Superior temporal gyrus (tissue), 1 donor: ENCODE measurements around the gene MFRP.

Experiments used
- DNase-seq: peaks from one replicate; pipeline ENCODE4 v3.0.0-alpha.2; 2016; ENCODE audit errors: extremely low spot score

MFRP gene

DNA sequence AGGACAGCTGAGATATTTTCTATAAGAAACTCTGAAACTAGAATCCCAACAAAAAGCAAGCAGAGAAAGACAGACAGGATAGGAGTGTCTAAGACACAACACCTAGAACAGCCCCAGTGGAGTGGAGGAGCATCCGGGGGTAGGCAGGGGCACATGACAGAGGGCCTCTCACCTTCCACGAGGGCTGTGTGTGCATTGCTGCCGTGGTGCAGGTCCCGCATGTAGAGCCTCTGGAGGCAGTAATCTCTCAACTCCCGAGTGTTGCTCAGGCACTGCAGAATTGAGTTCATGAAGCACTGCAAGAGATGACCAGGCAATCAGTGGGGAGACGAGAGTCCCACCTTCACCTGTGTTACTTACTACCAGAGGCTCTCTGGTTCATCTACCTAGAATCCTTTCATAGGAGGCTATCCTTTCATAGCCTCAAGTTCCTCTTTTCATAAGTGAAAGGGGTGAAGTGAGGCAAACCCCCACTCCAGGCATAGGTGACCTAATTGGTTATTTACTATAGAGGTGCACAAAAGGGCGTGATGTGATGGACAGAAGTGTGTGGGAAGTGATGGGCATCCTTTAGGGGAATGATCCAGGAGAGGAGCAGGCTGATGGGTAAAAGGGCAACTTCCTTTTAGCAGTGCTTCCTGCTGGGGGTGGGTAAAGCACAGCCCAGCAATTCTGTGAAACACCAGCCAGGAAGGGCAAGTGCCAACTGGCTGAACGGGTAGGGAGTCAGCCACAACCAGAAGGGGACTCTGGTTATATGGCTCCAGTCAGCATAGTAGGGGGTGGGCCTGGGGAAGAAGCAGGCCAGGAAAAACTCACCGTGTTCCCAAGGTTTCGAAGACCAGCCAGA, 13.1 kb upstream of the MFRP start:
- no peak for DNase-seq

DNA sequence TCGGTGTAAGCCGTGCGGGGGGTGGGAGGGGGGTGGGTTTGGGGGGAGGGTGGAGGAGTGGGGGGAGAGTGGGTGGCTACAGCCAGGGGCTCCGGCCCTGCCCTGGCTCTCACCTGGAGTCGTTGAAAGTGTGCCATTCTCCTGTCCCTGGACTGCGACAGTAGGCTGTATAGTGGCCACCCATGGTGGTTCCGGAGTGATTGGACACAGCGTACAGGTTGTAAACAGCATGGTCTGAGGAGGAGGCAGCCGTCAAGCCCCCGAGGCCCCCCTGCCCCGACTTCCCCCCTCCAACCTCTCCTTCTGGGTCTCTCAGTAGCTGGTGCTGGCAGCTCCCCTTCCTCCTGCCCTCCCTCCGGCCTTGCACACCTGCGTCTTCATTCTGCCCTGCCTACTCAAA, 10.6 kb upstream of the MFRP start:
- no peak for DNase-seq

DNA sequence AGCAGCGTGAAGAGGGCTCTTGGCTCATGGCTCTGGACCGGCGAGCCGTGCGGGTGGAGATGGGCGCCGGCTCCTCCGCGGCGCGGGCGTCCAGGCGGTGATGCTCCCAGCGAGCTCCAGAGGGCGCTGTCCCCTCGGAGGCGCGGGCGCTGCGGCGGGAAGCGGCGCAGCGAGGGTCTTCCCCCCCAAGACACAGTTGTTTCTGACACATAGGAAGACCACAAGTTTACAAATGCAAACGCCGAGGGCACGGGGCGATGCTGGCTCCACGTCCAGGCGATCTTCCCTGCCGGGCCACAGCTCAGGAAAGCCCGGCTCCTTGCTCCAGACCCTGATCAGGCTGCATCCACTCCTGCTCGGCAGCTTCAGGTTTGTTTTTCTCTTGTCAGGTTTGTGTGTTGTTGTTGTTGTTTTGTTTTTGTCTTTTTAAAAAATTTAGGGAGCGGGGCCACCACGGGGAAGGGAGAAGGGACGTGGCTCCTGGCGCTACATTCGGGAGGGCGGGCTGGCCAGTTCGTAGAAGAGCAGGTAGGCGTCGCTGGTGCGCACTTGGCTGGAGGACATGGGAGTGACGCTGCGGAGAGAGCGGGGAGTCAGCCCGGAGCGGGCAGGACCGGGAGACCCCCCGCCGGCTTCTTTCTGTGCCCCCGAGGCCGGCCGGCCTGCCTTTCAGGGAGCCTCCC, 10.0 kb upstream of the MFRP start:
- peak; percentile 78 for DNase-seq

DNA sequence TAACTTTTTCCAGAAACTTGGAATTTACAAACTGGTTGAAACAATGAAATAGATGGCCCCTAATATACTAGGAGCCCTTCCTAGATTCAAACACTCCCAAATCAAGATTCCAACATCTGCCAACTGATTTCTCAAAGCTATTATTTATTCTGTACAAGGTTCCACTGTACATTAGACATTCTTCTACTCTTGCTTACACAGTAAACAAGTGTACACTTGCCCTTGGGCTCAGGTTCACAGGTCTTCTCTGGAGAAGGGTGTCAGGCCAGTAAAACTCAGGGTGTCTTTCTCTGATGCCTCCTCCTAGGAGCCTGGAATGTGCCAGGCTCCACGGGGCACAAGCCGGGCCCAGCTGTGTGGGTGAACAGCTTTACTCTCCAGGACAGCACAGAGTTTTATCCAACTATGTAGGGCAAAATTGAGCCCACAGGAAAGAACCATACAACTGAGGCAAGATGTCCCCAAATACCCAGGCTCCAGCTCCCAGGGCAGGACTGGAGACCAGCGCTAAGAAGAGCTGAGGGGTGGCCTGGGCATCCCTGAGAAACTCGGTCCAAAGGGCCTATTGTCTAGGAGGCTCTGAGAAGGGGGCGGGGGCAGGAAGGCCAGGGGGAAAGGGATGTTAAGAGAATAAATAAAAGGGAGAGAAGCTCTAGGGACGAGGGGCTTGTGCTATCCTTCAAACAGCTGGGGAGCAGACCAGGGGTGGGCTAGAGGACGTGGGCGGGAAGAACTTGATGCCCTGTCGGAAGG, 8.8 kb upstream of the MFRP start:
- no peak for DNase-seq

DNA sequence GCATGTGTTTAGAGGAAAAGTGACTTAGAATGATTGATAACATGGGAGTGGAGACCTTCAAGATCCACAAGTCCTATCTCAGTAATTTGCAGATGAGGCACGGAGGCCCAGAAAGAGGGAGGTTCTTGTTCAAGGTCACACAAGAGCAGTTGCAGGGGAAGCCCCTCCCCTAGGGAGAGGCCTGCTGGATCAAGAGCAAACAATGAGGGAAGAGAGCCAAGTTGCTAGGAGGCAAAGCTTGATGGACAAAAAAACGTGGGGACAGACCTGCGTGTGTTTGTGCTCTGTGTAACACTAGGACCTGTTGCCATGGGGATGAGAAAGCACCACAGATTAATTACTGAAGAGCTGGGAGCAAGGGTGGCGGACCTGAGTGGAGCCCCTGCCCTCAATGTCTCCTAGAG, 6.4 kb upstream of the MFRP start:
- peak; percentile 59 for DNase-seq

DNA sequence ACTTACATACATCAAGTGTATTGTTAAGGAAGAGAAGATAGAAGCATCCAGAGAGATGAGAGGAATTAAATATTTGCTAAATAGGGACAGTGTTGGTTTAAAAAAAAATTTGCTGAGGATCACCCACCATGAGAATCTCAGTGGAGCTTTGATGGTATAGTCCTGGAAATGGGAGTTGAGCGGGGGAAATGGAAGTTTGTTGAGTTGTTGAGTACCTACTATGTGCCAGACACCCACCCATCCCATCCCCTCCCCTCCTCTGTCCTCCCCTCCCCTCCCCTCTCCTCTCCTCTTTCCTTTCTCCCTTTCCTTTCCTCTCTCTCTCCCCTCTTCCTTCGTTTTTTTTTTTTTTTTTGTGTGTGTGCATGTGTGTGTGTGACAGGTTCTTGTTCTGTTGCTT, 4.7 kb upstream of the MFRP start:
- DNase-seq = no peak

DNA sequence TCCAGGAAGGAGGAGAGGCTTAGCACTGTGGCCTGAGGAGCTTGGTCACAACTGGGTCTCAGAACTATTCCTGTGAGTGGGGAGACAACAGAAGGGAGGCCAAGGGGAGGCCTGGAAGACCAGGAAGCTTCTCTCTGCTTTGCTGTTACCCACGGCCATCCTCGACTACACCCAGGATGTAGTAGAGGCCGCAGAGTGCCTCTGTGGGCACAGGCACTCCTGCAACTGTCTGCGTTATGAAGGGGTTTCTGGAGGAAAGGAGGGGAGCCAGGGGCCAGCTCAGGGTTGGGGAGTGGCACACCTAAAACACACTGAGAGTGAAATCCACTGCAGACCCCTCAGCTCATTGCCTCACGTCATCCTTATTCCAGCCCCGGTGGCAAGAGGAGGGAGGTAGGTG, 3.8 kb upstream of the MFRP start:
- DNase-seq = no peak

DNA sequence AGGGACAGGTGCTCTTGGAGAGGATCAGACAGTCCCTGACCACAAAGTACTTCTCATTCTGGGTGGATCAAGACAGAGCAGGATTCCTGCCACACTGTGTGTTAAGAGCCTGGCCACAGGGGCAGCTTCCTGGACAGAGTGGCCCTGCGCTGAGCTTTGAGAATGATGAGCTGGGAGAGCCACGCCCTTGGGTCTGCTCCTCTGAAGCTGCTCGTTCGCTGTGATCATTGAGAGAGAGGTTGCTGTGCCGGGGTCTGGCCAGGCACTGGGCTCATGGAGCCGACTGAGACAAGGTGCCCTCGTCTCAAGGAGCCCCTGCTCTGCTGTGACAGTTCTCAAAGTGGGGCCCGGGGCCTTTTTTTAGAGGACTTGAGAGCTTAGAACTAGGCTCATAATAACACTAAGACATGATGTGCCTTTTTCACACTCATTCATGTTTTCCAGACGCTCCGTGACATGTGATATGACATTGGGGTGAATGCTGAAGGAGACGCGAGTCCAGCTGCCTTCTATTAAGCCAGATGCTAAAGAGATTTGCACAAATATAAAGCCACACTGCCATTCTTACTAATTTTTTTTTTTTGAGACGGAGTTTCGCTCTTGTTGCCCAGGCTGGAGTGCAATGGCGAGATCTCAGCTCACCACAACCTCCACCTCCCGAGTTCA, 1.6 kb upstream of the MFRP start:
- DNase-seq = no peak

DNA sequence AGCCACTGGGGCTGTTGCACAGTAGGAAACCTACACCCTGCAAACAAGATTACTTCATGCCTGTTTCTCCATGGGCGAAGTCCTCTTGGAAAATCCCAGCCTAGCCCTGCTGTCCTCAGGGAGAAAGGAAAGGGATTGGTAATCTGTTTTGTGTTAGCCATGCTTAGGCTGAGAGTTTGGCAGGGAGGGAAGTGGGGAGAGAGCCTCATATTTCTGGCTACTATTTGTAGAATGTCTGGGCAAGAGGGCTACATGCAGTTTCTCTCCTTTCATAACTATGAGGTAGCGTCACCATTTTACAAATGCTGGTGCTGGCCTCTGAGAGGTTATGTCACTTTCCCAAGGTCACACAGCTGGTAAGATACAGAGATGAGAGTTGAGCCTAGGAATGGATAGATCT, 737 bp upstream of the MFRP start:
- DNase-seq = no peak

DNA sequence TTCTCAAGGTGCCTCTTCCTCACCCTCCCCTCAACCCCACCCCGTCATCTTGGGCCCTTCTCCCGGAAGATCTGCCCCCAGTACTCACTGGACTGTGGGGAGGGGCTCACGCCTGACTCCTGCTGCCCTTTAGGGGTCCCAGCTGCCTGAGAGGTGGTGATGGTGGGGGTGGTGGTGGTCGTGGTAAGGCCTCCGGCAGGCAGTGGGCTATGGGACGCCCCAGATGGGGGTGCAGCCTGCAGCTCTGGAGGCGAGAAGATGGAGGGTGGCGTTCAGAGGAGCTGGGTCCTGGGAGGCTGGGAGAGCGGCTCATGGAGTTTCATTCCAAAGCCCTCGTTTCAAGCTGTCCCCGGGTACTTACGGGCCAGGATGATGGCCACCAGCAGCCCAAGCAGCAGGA, 820 bp downstream of the MFRP start:
- DNase-seq = no peak

DNA sequence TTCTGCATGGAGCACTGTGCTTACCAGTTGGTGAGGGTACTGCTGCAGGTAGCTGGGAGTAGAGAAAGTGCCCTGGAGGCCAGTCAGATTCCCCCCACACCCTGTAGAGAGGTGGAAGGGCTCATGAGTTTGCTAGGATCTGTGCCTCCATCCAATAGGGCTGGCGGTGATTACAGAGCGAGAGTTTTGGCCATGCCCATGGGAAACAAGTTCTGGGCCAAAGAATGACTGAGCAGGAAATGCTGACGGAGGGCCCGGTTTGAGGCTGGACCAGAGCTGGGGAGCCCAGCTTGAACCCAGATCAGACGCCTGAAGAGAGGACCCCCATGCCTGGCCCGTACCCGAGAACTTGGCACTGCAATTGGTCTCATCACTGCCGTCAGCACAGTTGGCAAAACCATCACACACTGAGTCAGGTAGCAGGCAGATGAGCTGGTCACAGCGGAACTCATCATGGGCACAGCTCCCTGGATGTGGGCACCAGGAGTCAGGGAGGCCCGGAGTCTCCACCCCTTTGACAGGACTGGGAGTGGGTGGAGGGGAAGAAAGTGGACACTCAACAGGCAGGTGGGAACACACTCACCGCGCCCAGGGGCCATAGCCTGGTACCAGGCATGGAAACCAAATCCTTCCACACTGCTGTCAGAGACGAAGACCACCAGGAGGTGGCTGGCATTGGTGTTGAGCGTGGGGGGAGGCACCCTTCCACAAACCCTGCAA, 2.1 kb downstream of the MFRP start:
- no peak for DNase-seq

DNA sequence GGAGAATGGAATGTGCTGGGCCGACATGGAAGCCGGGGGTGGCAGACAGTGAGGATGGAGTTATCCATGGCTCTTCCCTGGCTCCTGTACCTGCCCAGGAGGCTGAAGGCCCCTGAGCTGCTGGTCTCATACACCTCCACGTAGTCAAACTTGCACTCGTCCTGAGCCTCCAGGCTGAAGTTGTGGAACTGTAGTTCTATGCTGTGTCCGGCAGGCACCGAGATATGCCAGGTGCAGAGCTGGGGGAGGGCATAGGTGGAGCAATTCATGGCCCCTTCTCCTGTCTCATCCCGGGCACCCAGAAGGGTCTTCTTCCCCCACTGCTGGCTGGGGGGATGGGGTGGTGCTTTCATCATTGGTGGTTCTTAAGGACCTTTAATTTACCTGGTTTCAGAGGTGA, 2.8 kb downstream of the MFRP start:
- no peak for DNase-seq

DNA sequence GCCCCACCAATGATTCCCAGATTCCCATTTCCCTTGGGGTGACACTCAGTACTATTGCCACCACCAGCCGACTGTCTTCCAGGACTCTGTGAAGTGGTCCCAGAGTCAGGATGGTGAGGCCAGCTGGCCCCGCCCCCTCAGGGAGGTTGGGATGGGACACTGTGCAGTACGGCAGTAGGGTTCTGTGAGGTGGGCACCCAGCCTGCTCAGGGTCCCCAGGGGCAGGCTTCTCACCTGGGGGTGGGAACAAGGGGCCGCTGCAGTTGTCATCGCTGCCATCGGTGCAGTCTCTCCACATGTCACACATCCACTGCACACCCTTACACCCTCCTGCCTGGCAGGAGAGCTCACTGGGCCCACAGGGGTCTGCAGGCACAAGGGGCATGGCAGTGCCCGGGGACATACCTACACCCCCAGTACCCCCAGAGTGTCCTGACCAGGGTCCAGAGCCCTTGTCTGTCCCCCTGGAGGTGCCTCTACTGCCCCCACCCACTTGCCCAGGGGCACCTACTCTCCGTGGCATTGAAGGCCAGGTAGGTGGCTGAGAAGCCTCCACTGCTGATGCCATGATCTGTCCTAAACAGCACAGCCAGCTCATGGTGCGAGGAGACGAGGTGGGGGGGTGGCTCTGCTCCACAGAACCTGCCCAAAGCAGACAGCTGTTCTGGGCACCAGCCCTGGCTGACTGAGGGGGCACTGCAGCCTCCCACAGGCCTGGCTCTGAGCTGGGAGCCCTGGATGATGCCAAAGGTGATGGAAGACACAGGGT, 4.0 kb downstream of the MFRP start:
- no peak for DNase-seq

DNA sequence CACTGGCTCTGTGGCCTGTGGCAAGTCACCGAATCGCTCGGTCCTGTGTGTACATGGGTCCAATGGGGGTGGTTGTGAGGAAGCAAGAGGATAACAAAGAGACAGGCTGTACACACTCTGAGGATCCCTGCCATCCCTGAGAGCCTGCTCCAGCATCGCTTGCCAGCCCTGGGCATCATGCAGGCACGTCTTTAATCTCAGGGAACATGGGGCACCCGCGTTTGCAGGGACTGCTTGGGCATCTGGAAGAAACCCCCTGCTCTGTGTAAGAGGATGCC, 4.5 kb downstream of the MFRP start:
- no peak for DNase-seq

DNA sequence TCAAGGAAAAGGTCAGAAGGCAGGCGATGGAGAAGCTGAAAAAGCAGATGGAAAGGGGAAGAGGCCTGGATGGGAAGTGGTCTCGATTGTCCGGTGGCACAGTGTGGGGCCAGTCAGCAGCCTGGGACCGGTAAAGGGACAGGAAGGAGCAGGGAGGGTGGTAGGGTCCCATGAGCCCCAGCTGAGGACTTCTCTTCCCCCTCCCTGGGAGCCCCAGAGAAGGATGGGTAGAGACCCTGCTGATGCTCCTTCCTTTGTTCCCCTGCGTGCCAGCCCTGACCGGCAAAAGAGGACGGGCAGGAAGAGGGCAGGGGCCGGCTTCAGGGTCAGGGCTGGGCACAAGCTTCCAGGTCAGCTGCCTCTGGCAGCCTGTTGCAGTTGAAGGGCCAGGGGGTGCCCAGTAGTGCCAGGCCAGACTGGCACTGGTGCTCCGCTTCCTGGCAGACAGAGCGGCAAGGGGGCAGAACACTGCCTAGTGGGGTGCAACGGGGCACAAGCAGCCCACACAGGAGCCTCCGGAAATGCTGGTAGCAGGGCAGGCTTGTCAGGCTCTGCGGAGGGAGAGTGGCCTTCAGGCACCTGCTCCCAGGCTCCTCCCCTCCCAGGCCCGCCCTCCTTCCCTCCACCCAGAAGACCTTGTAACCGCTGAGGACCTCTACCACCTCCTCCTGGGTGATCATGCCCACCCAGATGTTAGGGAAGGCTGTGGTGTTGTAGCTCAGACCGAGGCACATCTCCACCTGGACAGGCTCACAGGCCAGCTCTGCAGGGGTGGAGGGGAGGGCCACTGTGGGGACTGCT, 5.1 kb downstream of the MFRP start:
- no peak for DNase-seq

DNA sequence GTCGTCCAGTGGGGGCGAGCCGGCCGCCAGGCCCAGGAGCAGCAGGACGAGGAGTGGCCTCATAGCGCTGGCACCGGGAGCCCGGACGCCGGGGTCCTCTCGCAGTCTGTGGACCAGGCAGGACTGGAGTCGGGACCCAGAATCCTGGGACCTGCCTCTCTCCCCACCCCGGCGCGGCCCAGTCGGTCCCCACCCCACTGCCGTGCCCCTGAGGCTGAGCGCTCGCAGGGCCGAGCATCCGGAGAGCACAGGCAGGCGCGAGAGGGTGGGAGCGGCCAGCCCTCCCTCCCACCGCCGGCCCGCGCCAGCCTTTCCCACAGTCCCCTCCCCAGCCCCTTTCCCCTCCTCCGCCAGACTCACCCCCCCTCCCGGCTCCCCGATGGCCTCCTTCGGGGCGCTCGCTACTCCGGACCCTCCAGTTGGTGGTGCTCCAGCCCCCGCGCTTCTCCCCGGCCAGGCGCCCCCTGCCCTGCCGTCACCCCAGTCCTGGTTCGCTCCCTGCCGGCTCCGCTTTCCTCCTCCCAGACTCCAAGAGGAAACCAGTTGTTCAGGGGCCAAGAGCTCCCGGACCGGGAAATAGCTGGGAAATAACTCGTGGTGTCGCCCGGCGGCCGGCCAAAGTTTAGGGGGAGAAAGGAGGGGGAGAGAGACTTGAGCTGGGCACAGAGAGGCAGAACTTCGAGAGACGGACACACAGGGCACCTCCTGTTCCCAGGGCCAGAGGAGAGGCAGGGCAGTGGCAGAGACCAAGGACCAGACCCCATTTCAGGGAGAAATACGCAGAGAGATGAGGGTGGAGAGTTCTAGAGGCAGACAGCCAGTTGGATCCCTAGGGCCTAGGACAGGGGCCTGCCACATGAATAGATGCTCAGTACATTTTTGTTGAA, 5.9 kb downstream of the MFRP start, which contains the start of gene C1QTNF5:
Gene C1QTNF5, minus strand, starts transcription at position 549 of the 887 bp plus-strand sequence. Its CDS starts 486 bp downstream, at position 63.
- no peak for DNase-seq

DNA sequence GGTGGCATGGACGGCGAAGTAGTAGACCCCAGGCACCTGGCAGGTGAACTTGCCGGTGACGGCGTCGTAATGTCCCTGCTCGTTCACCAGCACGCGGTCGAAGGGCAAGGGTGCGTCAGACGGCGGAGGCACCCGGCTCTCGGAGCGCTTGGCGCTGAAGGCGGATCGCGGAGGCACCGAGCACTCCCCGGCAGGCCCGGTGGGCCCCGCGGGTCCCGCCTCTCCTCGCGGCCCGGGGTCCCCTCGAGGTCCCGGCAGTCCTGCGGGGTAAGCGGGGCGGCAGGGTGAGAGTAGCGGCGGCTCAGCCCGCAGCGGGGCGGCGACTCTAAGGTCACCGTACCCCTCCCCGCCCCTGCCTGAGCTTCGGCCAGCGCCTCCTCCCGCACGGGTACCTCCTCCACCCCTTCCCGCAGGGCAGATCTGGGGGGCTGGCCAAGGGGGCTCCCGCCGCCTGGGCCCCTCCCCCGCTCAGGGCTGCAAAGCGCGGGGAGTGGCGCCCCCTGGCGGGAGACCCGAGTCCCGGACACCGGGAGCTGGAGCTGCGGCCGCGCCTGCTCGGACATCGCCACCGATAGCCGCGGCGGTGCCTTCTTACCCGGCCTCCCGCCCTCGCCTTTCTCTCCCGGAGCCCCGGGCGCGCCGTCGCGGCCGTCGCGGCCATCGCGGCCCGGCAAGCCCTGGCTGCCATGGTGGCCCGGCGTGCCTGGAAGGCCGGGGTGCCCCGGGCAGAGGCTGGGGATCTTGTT, 6.7 kb downstream of the MFRP start:
- DNase-seq = peak; percentile 73

DNA sequence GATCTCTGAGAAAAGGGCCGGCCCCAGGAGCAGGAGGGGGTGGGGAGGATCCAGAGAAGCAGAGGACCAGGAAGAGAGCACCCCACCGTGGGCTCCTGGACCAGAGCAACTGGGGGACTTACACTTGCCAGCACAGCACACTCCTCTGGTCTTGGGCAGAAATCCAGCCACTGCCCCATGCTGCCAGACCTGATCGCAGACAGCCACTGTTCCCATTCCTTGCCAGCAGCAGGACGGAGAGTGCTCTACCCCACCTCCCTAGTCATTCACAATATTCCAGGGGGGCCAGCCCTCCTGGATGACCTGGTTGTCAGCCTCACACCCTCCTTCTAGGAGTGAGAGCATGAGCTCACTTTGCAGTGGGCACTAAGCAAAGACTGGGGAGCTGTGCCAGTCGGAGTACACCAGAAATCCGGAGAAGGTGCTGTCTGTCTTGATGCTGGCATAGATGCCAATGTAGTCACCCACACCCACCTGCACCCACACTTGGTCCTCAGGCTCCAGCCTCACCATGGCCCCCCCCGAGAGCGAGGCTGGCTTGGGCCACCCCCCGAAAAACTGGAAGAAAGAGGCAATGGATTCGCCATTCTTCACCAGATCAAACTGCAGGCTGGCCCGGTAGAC, 7.4 kb downstream of the MFRP start:
- no peak for DNase-seq
